Activated CD8-positive, alpha-beta T cell treated with anti-CD3 and anti-CD28 coated beads for 36 hours (primary cell): ENCODE data around the gene LPA. TPM values are rescaled to one million over a fixed set of nuclear protein-coding genes. Genes with fewer than 3 reads are reported as not detected.
"Not testable (repeated sequence)": the region's sequence is repeated elsewhere in the genome, so short reads cannot be mapped to it uniquely, and the experiment has no call there.

Experiments used
- ATAC-seq: fragments of 200-7000 bp; cut with Tn5 transposase; one replicate; pipeline ENCODE4 v1.10.0; 2021; ENCODE audit warnings: mild to moderate bottlenecking, moderate library complexity
- CTCF ChIA-PET: fragments of 350-600 bp; sonication (Branson Sonifier 250); formaldehyde crosslinking; loops from one replicate; lab custom pipeline; 2021; ENCODE audit warnings: antibody characterized with exemption; lab: Charles Lee
- POLR2A ChIA-PET: fragments of 350-600 bp; sonication (Branson Sonifier 250); formaldehyde crosslinking; loops from one replicate; lab custom pipeline; 2021; ENCODE audit warnings: antibody characterized with exemption; lab: Charles Lee
- DNase-seq: peaks from one replicate; pipeline ENCODE4 v3.0.0-alpha.2; 2020
- H3K27ac Mint-ChIP-seq: one replicate; pipeline ENCODE4 v1.8.0; 2021; ENCODE audit warnings: mild to moderate bottlenecking, mixed read lengths
- H3K27me3 Mint-ChIP-seq: one replicate; pipeline ENCODE4 v1.8.0; 2021; ENCODE audit warnings: mixed read lengths
- H3K36me3 Mint-ChIP-seq: one replicate; pipeline ENCODE4 v1.8.0; 2021; ENCODE audit warnings: low read depth, mixed read lengths
- H3K4me1 Mint-ChIP-seq: one replicate; pipeline ENCODE4 v1.8.0; 2021; ENCODE audit warnings: low read depth, mixed read lengths
- H3K4me3 Mint-ChIP-seq: one replicate; pipeline ENCODE4 v1.8.0; 2021; ENCODE audit warnings: mild to moderate bottlenecking, moderate library complexity, mixed read lengths
- H3K9me3 Mint-ChIP-seq: one replicate; pipeline ENCODE4 v1.8.0; 2021; ENCODE audit warnings: mixed read lengths
- intact Hi-C: fragments of 100-400 bp; cut with micrococcal nuclease; formaldehyde crosslinking; loops from one replicate; pipeline ENCODE4 v1.10.0; 2022
- total RNA-seq, 2 experiments: library from RNA; stranded (reverse); gene quantifications; one replicate each; pipeline ENCODE4 v1.2.3, GENCODE V29; 2021
- TF ChIP-seq, protein P1 (sequence below): fragments of 200-600 bp; IDR thresholded peaks from one replicate; pipeline ENCODE4 v1.8.0; 2022; ENCODE audit warnings: antibody characterized with exemption, mild to moderate bottlenecking

The LPA gene
- total RNA-seq, 2 experiments from 2014 or later, result not detected

DNA sequence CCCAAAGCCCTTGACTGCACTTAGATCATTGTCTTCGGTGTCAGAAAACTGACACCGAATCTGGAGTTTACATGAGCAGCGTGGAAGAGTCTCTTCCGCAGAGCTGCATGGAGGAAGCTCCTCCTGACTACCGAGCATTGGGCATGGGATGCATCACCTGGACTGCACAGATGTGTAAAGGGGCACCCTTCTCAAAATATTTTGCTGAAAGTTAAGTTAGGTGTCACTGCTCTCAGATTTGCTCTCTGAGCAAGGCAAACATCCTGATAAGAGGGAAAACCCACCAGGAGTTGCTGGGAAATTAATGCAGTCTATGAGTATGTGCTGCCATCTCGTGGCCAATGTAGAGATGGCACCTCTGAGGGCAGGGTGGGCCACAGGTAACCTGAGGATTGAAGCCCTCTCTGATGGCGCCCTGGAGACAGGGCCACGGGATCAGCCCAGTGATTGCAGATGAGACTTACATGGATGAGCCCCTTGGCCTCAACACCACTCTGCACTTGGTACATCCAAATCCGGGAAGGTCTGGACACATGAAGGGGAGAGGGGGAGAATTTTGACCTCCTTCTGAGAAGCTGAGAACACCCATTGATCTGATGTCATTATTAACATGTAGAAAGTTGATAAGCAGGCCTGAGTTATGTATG lies 129.9 kb downstream of the LPA start:
- intact Hi-C loops, result loop anchor here (5.0 kb wide), 1 partner anchor 397 kb away; no protein-coding TSS in a partner anchor
- no peak overlapping the region for H3K4me3 Mint-ChIP-seq
- ATAC-seq (peak; percentile 94), DNase-seq (peak; percentile 69)
- CTCF ChIA-PET, result interaction anchor here (0.6 to 4.9 kb wide), 25 partner anchors 12 to 671 kb away, joined by 3 to 143 read pairs (median 3); no protein-coding TSS in a partner anchor
- H3K9me3 Mint-ChIP-seq, result peaks cover 2% of the 10 kb centered on the region
- no peaks in the 10 kb centered on the region for H3K4me1 Mint-ChIP-seq
- H3K36me3 Mint-ChIP-seq, result peaks cover 3% of the 10 kb centered on the region
- POLR2A ChIA-PET, result no interaction called here
- H3K27me3 Mint-ChIP-seq, result peaks cover 6% of the 10 kb centered on the region
- H3K27ac Mint-ChIP-seq, result no peak overlapping the region
- TF ChIP-seq, protein P1, sequence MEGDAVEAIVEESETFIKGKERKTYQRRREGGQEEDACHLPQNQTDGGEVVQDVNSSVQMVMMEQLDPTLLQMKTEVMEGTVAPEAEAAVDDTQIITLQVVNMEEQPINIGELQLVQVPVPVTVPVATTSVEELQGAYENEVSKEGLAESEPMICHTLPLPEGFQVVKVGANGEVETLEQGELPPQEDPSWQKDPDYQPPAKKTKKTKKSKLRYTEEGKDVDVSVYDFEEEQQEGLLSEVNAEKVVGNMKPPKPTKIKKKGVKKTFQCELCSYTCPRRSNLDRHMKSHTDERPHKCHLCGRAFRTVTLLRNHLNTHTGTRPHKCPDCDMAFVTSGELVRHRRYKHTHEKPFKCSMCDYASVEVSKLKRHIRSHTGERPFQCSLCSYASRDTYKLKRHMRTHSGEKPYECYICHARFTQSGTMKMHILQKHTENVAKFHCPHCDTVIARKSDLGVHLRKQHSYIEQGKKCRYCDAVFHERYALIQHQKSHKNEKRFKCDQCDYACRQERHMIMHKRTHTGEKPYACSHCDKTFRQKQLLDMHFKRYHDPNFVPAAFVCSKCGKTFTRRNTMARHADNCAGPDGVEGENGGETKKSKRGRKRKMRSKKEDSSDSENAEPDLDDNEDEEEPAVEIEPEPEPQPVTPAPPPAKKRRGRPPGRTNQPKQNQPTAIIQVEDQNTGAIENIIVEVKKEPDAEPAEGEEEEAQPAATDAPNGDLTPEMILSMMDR, result peak; percentile 95

DNA sequence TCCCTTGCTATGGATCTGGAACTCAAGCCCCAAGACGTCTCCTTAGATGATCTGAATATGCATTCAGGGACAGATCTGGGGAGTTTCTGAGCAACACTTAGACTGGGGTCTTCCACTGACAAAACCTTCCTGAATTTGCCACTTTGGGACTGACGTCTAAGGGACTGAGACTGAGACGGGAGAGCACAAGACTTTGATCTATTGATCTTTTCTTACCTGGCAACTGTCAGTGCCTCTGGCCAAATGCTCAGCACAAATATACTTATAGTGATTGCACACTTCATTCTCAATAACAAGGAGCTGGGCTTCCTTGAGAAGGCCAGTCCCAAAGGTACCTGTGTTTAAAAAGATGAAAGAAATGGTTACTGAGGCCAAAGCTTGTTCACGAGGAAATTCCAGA lies 131.8 kb downstream of the LPA start:
- Mint-ChIP-seq H3K9me3 (peaks cover 4% of the 10 kb centered on the region), H3K4me1 (no peaks in the 10 kb centered on the region), H3K27me3 (peaks cover 13% of the 10 kb centered on the region), H3K36me3 (peaks cover 3% of the 10 kb centered on the region), H3K27ac (no peak overlapping the region), H3K4me3 (no peak overlapping the region)
- no peak for DNase-seq
- CTCF ChIA-PET, result interaction anchor here (0.7 to 4.9 kb wide), 5 partner anchors 11 to 389 kb away, joined by 3 to 143 read pairs (median 3); no protein-coding TSS in a partner anchor
- ATAC-seq, result no peak
- POLR2A ChIA-PET, result no interaction called here
- intact Hi-C loops, result loop anchor here (5.0 kb wide), 1 partner anchor 395 kb away; no protein-coding TSS in a partner anchor
- TF ChIP-seq, protein P1, result no peak

DNA sequence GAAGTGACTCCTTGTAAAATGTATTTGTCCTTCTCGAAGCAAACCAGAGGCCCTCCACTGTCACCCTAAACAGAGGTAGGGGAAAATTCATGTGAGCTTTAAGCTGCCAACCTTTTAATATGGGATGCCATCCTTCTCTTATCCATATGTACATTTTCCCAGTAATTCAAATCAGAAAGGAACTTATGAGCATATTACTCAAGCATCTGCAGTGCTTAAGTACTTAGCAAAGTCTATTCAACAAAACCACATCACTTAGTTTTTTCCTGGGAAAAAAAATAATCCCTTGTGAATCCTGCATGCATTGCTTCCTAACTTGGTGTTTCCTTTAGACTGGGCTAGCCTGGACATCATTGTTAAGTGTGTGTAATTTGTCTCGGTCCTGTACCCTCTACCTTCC lies 132.2 kb downstream of the LPA start:
- H3K4me3 Mint-ChIP-seq, result no peak overlapping the region
- intact Hi-C loops, result loop anchor here (5.0 kb wide), 1 partner anchor 395 kb away; no protein-coding TSS in a partner anchor
- ATAC-seq, result no peak
- H3K36me3 Mint-ChIP-seq, result peaks cover 3% of the 10 kb centered on the region
- DNase-seq, result no peak
- peaks cover 13% of the 10 kb centered on the region for H3K27me3 Mint-ChIP-seq
- H3K4me1 Mint-ChIP-seq, result no peaks in the 10 kb centered on the region
- H3K27ac Mint-ChIP-seq, result no peak overlapping the region
- CTCF ChIA-PET, result interaction anchor here (4.9 kb wide), 1 partner anchor 11 kb away, joined by 143 read pairs; no protein-coding TSS in a partner anchor
- POLR2A ChIA-PET, result no interaction called here
- TF ChIP-seq, protein P1, result no peak
- peaks cover 4% of the 10 kb centered on the region for H3K9me3 Mint-ChIP-seq

DNA sequence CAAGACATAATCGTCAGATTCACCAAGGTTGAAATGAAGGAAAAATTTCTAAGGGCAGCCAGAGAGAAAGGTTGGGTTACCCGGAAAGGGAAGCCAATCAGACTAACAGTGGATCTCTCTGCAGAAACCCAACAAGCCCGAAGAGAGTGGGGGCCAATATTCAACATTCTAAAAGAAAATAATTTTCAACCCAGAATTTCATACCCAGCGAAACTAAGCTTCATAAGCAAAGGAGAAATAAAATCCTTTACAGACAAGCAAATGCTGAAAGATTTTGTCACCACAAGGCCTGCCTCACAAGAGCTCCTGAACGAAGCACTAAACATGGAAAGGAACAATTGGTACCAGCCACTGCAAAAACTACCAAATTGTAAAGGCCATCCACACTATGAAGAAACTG lies 134.6 kb downstream of the LPA start:
- H3K9me3 Mint-ChIP-seq, H3K4me3 Mint-ChIP-seq, H3K27ac Mint-ChIP-seq, ATAC-seq, POLR2A ChIA-PET, intact Hi-C loops, H3K4me1 Mint-ChIP-seq, H3K36me3 Mint-ChIP-seq, DNase-seq: not testable (repeated sequence)
- peaks cover 13% of the 10 kb centered on the region for H3K27me3 Mint-ChIP-seq
- CTCF ChIA-PET, result interaction anchor here (1.7 kb wide), 1 partner anchor 10 kb away, joined by 8 read pairs; no protein-coding TSS in a partner anchor

DNA sequence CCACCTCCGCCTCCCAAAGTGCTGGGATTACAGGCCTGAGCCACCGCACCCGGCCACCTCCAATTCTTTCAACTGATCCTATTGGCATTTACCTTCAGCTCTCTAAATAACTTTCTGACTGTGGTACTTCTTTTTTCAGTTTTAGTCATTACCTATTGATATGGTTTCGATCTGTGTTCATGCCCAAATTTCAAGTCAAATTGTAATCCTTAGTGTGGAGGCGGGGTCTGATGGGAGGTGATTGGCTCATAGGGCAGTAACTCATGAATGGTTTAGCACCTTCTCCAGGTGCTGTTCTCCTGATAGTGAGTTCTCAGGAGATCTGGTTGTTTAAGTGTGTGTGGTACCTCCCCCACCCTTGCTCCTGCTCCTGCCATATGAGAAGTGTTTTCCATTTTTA lies 140.9 kb downstream of the LPA start:
- ATAC-seq (peak; percentile 34), DNase-seq (peak; percentile 42)

More for the DNA sequence above, 140.9 kb downstream of the LPA start:
- ChIA-PET POLR2A (no interaction called here), CTCF (interaction anchor here (1.2 to 9.0 kb wide), 3 partner anchors 10 to 144 kb away, joined by 3 to 143 read pairs (median 3); no protein-coding TSS in a partner anchor)
- no peak overlapping the region for H3K4me3 Mint-ChIP-seq
- H3K27me3 Mint-ChIP-seq, result peaks cover 7% of the 10 kb centered on the region
- no peaks in the 10 kb centered on the region for H3K36me3 Mint-ChIP-seq
- H3K4me1 Mint-ChIP-seq, result peaks cover 10% of the 10 kb centered on the region
- H3K9me3 Mint-ChIP-seq, result no peaks in the 10 kb centered on the region
- TF ChIP-seq, protein P1, result no peak
- intact Hi-C loops, result no loop called here
- no peak overlapping the region for H3K27ac Mint-ChIP-seq
